Left forelimb (tissue), 1 donor: ENCODE measurements around the gene THRA.

Source experiments
- DNase-seq: peaks from one replicate; pipeline ENCODE4 v3.0.0-alpha.2; 2018; ENCODE audit warnings: low spot score

The THRA gene

GRCh38 chr17:40026816-40027613 lies 35.8 kb upstream of the THRA start:
- no peak for DNase-seq

DNA sequence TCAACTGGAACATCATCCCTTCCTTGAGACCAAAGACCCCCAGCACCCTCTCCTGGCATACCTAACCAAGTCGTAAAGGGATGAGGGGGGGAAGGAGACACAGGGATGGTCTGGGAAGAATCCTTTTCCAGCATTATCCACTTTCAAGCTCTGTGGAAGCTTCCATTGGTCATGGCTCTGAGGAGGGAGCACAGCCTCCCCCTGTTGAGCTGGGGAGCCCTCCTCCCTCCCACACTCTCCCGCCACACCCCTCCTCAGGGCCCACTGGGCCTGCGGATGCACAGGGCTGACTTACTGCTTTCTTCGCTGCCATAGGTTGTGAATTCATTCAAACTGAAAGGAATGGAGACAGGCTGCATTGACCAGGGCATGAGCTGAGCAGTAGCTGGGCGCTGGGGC lies 35.2 kb upstream of the THRA start:
- no peak for DNase-seq

DNA sequence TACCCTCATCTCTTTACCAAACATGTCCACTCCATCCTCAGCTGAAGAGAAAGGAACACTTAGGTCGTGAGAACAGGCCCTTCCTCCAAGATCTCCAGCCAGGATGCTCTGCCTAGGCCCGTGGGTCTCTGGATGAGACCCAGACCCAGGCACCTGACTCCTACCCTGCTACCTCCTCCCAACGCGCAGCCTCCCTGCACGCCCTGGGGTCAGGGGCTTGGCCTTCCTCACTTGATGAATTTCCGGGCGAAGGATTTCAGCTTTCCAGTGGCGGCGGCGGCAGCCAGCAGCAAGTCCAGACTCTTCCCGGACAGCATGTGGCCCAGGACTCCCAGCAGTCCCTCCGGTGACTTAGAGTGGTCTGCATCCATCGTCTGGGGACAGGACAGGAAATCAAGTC lies 34.2 kb upstream of the THRA start:
- DNase-seq = no peak

GRCh38 chr17:40031706-40032105 lies 31.1 kb upstream of the THRA start:
- DNase-seq = no peak

GRCh38 chr17:40032322-40033320 lies 30.1 kb upstream of the THRA start:
- no peak for DNase-seq

- DNase-seq = no peak
Observed at GRCh38 chr17:40033339-40033738, 29.4 kb upstream of the THRA start.

DNA sequence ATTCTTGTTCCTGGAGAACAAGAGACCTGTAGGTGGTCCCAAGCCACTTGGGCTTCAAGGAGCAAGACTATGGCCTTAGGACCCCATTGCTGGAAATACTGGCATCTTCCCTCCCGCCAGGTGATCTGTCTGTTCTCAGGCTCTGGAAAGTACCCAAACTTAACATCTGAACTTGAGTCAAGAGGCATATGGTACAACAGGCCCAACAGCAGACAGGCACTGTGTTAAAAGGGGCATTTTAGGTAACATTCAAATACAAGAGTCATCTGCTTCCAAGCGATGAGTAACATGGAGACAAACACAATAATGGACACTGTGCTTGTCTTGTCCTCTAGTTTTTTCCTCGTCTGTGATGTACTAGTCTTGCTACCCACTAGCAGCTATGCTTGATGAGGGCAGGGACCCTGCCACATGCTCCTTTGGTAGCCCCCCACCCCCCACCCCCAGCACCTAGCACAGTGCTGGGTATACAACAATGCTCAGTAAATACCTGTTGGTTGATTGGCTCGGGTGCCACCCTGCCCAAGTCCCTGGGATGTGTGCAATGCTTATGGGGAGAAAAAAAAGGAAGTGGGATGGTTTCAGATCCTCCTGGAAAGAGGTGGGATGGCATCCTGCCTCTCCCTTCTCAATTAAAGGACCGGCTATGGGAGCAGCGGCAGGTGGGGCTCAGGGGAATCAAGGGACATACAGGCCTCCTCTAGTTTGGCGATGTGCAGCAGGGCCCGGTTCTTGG lies 28.2 kb upstream of the THRA start:
- no peak for DNase-seq

DNA sequence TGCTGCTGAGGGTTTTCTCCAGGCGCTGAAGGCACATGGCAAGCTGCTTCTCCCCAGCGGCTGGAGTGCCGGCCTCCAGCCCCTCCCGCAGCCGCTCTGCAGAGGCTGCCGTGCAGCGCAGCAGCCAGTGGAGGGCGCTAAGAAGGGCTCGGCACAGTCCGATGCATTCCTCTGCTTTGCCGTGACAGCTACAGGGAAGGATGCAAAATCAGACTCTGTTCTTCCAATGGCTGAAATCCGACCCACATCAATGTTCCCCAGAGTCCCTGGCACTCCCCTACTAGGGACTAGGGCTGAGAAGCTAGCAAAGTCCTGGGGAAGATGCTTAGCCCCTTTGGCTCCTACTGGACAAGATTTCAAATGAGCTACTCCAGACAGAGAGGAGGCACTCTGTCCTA lies 27.6 kb upstream of the THRA start:
- DNase-seq = no peak

DNA sequence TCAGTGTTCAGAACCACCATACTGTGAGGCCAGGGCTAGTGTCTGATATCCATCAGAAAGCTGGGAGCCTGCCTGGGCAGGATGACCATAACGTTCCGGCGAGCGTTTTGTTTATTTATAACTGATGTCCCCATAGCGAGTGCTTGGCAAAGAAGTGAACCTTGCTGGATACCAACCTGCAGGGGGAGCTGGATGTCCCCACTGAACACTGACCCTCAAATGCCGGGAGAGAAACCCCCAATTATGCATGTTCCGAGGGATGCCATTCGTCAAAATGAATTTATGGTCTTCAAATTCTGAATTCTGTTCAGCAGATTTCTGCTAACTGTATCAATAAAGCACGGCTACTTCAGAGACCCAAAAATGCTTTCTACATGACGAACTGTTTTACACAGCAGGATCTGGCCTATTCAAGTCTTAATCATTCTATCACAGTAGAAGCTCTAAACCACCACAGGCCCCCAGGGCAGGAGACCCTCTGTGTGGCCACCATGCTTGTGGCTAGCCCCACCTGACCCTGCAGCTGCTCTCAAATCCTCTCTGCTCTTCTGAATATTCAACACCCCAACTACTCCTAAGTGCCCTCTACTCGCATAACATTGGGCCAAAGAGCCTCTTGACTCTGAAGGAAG lies 23.8 kb upstream of the THRA start:
- no peak for DNase-seq

GRCh38 chr17:40041196-40041595 lies 21.6 kb upstream of the THRA start:
- no peak for DNase-seq

GRCh38 chr17:40056379-40057015 lies 6.3 kb upstream of the THRA start:
- DNase-seq = no peak

DNA sequence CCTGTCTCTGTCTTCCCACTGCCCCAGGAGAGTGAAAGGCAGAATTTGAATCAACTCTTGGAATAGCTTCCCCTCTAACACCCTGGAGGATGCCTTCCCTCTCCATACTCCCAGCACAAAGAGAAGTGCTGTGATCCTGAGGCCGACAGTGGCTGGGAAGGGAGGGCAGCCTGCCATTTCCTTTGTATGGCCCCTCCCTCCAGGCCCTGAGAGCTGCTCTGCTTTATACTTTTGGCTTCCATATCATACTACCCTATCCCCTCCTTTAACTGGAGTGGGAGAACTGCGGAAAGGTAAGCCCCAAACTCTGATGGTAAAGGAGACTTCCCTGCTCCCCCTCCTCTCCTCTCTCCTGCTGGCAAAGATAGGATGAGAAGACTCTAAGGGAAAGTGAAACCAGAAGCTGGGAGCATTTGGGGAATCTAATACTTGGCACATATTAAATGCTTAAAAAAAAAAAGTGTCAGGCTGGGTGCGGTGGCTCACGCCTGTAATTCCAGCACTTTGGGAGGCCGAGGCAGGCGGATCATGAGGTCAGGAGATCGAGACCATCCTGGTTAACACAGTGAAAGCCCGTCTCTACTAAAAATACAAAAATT lies 4.5 kb upstream of the THRA start:
- no peak for DNase-seq

DNA sequence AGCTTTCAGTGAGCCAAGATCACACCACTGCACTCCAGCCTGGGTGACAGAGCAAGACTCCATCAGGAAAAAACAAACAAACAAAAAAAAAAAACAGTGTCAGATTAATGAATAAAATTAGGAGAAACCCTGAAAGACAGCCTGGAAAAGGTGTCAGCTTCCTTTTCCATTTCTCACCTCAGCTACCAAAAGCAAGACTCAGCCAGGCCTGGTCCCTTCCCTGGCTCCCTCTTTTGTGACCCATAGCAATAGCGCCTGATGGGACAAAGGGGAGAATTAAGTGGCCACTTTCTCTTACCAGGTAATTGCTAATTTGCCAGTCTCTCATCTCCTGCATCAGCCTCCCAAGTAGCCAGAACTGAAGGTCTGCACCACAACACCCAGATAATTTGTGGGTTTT lies 3.9 kb upstream of the THRA start:
- DNase-seq = no peak

DNA sequence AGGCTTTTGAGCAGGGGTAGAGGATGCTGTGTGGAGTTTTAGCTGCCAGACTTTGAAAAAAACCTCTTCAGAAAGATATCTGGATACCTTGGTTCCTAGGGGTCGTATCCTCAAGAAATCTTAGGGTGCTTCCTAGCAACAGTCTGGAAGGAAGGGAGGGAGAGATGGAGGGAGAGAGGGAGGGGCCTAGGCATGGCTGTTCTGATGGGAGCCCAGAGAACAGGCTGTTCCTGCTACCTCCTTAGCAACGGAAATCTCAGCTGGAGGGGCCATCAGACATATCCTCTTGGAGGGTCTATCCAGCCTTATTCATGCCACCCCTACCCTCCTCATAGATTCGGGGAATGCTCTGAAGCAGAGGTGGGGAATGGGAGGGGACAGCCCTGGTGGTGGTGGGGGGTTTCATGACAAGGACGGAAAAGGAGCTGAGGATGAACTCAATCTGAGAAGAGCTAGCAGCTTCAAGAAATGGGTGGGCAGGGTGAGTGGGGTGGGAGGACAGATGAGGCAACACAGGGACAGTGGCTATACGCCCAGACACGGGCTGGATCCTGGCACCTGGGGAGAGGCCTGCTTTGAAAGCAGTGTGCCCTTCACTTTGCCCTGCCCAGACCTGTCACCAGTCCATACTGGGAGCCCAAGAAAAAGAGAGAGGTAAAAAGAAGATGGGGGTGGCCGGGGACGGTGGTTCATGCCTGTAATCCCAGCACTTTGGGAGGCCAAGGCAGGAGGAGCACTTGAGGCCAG lies 2.9 kb upstream of the THRA start:
- no peak for DNase-seq

DNA sequence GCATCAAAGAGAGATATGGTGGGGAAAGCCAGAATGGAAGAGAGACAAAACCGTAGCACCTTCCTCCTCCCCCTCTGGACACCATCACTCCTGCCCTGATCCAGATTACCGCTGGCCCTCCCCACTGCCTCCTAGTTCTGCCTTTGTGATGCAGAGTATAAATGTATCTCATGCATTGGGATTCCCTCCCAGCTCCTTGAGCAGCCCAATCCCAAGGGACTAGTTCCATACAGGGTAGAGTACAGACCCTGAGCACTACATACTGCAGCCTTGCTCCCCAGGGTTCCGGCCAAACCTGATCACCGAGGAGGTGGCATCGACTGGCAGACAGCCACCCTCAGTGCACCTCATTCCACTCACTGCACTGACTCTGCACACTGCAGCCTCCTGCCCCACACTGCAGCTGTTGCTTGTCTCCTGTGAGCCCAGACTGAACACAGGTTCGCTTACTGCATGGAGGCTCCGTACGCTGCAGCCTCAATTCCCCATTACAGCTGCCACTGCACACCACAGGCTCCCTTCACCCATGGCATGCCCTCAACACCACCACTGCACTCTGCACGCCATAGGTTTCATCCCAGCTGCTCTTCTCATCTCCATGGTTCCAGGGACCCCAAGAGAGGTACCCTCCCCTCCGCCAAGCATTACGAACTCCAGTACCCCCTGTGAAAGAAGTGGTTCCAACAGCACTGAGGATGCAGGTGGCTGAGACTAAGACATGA lies 1.7 kb upstream of the THRA start:
- no peak for DNase-seq

DNA sequence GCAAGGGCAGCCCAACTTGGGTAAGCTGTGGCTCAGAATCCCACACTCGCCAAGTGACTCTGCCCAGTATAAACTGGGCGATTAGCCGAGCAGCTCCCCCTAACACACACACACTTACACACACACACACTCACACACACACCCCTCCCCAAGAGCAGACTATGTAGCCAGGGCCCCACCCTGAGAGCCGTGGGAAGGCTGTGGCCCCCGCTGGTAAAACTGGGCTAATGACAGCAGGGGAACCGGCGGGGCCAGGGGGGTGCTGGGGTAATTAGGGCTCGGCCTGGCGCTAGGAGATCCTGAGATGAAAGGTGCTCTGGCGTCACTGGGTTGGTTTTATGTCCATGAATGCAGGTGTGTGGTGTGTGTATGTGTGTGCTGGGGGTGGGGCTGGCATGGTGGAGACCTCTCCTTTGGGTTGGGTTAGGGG lies 1.1 kb upstream of the THRA start:
- DNase-seq = no peak

- no peak for DNase-seq
Observed at GRCh38 chr17:40063187-40063771, 514 bp downstream of the THRA start.

DNA sequence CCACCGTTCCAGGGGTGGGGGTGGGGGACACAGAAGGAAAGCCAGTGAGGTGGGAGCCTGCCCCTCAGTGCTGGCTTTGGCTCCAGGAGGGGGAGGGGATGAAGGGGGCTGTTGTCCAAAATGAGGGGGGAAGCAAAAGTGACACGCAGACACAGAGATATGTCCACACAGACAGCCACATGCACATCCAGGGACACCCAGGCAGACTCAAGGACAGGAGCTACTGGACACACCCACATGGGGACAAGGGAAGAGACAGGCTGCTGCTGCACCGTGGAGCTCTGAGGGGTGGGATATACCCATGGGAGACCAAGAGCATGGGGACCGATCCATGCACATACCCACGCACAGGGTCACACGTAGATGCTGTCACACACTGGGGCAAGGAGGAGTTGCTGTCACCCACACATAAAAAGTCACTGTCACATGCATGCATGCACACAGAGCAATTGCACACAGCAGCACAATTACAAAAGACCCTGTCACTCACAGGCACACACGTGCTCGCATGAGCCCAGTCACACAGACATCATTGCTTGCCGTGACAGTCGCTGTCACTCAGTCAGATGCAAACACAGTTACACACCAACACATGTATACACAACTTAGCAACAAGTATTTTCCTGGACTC lies 1.3 kb downstream of the THRA start:
- no peak for DNase-seq
